Left ventricle myocardium superior (tissue), 1 donor: ENCODE results near the gene LST1. TPM values are rescaled to one million over a fixed set of nuclear protein-coding genes. Genes with fewer than 3 reads are reported as not detected.
A peak's percentile ranks its signal among the peaks of the same experiment; 100 is the strongest.

ENCODE experiments used
- ATAC-seq: fragments of 200-7000 bp; cut with Tn5 transposase; one replicate; pipeline ENCODE4 v1.9.1; 2020; ENCODE audit warnings: mild to moderate bottlenecking, moderate library complexity
- DNase-seq: peaks from one replicate; pipeline ENCODE4 v3.0.0-alpha.2; 2020
- intact Hi-C: fragments of 100-400 bp; cut with micrococcal nuclease; formaldehyde crosslinking; loops from one replicate; pipeline ENCODE4 v1.11.0; 2022
- microRNA-seq: library from miRNA; unstranded; fragments of <30 nt; microRNA quantifications from one replicate; pipeline ENCODE4 v1.2.0, GENCODE V29; 2020; ENCODE audit warnings: borderline number of aligned reads
- total RNA-seq: library from RNA; stranded (reverse); fragmentation: NEBNext Ultra II Directional; extraction: Animal tissue kit (Norgen Biotek cat#: 25700); gene quantifications from one replicate; pipeline ENCODE4 v1.2.1, GENCODE V29; 2021
- donor health status: DM: no; HTN: yes; CAD: no; lungs with severe emphysema.

LST1 gene
- total RNA-seq, 1 donor from 2014 or later, result 6.9 TPM

GRCh38 chr6:31632279-31632946 is 46.3 kb downstream of the LST1 start:
- DNase-seq, result no peak
- intact Hi-C loops, result no loop called here
- peak; percentile 3 for ATAC-seq

DNA sequence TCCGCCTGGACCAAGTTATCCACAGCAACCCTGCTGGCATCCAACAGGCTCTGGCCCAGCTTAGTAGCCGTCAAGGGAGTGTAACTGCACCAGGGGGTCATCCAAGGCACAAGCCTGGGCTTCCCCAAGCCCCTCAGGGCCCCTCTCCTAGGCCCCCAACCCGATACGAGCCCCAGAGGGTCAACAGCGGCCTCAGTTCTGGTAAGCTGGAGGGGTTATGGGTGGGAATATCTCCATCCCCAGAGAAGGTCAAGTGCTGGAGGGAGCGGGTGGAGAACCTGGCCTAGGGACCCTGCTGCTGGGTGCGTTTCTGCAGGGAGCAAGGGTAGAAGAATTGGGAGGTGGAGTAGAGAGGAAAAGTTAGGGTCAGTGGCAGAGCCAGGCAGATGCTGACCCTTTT is 47.4 kb downstream of the LST1 start:
- intact Hi-C loops, result no loop called here
- ATAC-seq (no peak), DNase-seq (no peak)

DNA sequence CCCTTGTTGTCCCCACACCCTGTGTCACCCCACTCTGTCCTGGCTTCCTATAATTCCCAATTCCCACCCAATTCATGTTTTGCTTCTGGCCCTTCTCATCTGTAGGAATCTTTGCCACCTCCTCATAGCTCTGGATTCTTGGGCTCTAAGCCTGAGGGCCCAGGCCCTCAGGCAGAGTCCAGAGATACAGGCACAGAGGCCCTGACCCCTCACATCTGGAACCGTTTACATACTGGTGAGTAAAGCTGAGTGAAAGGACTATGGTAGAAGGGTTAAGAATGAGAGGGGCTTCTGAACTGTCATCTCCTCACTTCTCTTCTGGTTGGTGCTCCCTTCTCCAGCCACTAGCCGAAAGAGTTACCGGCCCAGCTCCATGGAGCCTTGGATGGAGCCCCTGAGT is 48.1 kb downstream of the LST1 start:
- intact Hi-C loops, result no loop called here
- ATAC-seq (no peak), DNase-seq (no peak)

- intact Hi-C loops, result no loop called here
- DNase-seq (no peak), ATAC-seq (no peak)
These were observed 49.0 kb downstream of the LST1 start for GRCh38 chr6:31634969-31635575.

DNA sequence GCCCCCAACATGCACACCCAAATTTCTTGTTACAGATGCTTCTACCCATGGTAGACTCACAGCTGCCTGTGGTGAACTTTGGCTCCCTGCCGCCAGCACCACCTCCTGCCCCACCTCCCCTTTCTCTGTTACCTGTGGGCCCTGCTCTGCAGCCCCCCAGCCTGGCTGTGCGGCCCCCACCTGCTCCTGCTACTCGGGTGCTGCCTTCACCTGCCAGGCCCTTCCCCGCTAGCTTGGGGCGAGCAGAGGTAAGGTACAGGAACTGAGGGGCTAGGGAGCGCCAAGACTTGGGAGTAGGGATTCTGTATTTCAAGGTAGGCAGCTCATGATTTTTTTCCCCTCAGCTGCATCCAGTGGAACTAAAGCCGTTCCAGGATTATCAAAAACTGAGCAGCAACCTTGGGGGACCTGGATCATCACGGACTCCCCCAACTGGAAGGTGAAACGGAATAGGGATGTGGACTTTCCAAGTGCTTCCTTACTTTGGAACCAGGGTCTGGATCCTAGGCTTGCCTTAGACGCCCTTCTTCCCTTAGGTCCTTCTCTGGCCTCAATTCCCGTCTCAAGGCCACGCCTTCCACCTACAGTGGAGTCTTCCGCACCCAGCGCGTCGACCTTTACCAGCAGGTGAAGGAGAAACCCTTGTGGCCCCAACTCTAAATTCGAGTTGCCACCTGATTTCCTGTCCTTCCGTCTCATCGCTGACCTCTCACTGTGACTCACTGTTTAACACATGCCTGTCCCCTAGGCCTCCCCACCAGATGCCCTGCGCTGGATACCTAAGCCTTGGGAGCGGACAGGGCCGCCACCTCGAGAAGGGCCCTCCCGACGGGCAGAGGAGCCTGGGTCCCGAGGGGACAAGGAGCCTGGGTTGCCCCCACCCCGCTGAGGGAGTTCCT is 50.9 kb downstream of the LST1 start:
- DNase-seq, result no peak
- ATAC-seq, result peak; percentile 6
- intact Hi-C loops, result no loop called here

Small RNA genes within 50 kb of the gene (microRNA-seq; reads per million reads assigned to microRNA genes)
- gene MIR6832, result not detected

Other genes starting within 250 kb of the LST1 start
- gene HLA-B, start 229.1 kb upstream of the LST1 start, total RNA-seq, result 431 TPM
- gene MICA, start 182.7 kb upstream of the LST1 start, total RNA-seq, result 10.3 TPM
- 1.7 TPM for gene MICB, start 88.1 kb upstream of the LST1 start, total RNA-seq
- not detected for gene MCCD1, start 57.3 kb upstream of the LST1 start, total RNA-seq
- 176 TPM for gene DDX39B, start 44.3 kb upstream of the LST1 start, total RNA-seq
- 2.1 TPM for gene ATP6V1G2, start 39.7 kb upstream of the LST1 start, total RNA-seq
- 12.7 TPM for gene NFKBIL1, start 38.7 kb upstream of the LST1 start, total RNA-seq
- gene LTA, start 14.0 kb upstream of the LST1 start, total RNA-seq, result not detected
- gene TNF, start 10.7 kb upstream of the LST1 start, total RNA-seq, result 0.35 TPM
- 0.40 TPM for gene LTB, start 3.9 kb upstream of the LST1 start, total RNA-seq
- gene NCR3, start 6.7 kb downstream of the LST1 start, total RNA-seq, result not detected
- gene AIF1, start 29.0 kb downstream of the LST1 start, total RNA-seq, result 15.5 TPM
- gene PRRC2A, start 34.4 kb downstream of the LST1 start, total RNA-seq, result 76.9 TPM
- gene BAG6, start 66.4 kb downstream of the LST1 start, total RNA-seq, result 283 TPM
- 2.4 TPM for gene APOM, start 69.6 kb downstream of the LST1 start, total RNA-seq
- 18.6 TPM for gene C6orf47, start 74.5 kb downstream of the LST1 start, total RNA-seq
- gene GPANK1, start 78.7 kb downstream of the LST1 start, total RNA-seq, result 19.2 TPM
- 111 TPM for gene CSNK2B, start 79.8 kb downstream of the LST1 start, total RNA-seq
- 3.9 TPM for gene LY6G5B, start 83.7 kb downstream of the LST1 start, total RNA-seq
- 1.8 TPM for gene LY6G5C, start 94.8 kb downstream of the LST1 start, total RNA-seq
- 29.0 TPM for gene ABHD16A, start 117.0 kb downstream of the LST1 start, total RNA-seq
- not detected for gene LY6G6F, start 120.6 kb downstream of the LST1 start, total RNA-seq
- gene LY6G6D, start 129.1 kb downstream of the LST1 start, total RNA-seq, result not detected
- gene LY6G6C, start 135.5 kb downstream of the LST1 start, total RNA-seq, result not detected
- gene MPIG6B, start 137.1 kb downstream of the LST1 start, total RNA-seq, result 0.52 TPM
- 27.6 TPM for gene DDAH2, start 143.0 kb downstream of the LST1 start, total RNA-seq
- gene CLIC1, start 150.3 kb downstream of the LST1 start, total RNA-seq, result 77.4 TPM
- gene MSH5, start 153.7 kb downstream of the LST1 start, total RNA-seq, result 1.3 TPM
- 0.47 TPM for gene SAPCD1, start 176.4 kb downstream of the LST1 start, total RNA-seq
- 12.8 TPM for gene VWA7, start 191.1 kb downstream of the LST1 start, total RNA-seq
- gene VARS1, start 209.5 kb downstream of the LST1 start, total RNA-seq, result 22.5 TPM
- gene LSM2, start 220.7 kb downstream of the LST1 start, total RNA-seq, result 20.1 TPM
- 2.0 TPM for gene HSPA1L, start 229.0 kb downstream of the LST1 start, total RNA-seq
- 341 TPM for gene HSPA1A, start 229.3 kb downstream of the LST1 start, total RNA-seq
- gene HSPA1B, start 241.5 kb downstream of the LST1 start, total RNA-seq, result 233 TPM